Measurements from ENCODE around the gene GALNT16.

DNA sequence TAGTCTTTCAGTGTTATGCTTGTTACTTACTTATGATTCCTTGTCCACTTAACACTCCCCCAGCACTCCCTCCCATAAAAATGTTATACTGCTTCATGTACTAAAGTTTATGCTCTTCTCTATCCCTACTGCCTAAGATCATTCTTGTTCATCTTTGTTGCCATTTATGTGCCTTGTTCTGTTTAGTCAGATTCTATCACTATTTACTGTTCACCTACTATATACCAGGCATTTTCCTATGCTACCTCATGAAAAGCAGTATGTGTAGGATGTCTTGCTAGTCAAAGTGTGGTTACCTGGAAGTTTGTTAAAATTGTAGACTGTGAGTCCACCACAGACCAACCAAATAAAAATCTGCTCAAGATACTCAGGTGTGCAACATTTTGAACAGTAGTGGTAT lies 114.3 kb downstream of the GALNT16 start:
- TF ChIP-seq, protein P1, sequence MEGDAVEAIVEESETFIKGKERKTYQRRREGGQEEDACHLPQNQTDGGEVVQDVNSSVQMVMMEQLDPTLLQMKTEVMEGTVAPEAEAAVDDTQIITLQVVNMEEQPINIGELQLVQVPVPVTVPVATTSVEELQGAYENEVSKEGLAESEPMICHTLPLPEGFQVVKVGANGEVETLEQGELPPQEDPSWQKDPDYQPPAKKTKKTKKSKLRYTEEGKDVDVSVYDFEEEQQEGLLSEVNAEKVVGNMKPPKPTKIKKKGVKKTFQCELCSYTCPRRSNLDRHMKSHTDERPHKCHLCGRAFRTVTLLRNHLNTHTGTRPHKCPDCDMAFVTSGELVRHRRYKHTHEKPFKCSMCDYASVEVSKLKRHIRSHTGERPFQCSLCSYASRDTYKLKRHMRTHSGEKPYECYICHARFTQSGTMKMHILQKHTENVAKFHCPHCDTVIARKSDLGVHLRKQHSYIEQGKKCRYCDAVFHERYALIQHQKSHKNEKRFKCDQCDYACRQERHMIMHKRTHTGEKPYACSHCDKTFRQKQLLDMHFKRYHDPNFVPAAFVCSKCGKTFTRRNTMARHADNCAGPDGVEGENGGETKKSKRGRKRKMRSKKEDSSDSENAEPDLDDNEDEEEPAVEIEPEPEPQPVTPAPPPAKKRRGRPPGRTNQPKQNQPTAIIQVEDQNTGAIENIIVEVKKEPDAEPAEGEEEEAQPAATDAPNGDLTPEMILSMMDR (IDR thresholded peaks at IDR 0.05) = no peak
- TF ChIP-seq POLR2AphosphoS5 (IDR thresholded peaks at IDR 0.05) (no peak), EP300 (IDR thresholded peaks at IDR 0.05) (no peak)
